ENCODE data around the gene MORC4.
A peak's percentile ranks its signal among the peaks of the same experiment; 100 is the strongest.

Gene MORC4

GRCh38 chrX:107014936-107015335 is 14.9 kb upstream of the MORC4 start:
- no CpG with 5 or more reads among the region's 1 CpG for WGBS, 2 donors (ENCODE audit: extremely low coverage in 2 of 2, insufficient read length in 2 of 2, insufficient replicate concordance in 1 of 2)
- H2BK15ac ChIP-seq (ENCODE audit: low read length) = no peak overlapping the region
- no peak overlapping the region for H4K8ac ChIP-seq (ENCODE audit: low read depth, low read length)

GRCh38 chrX:107008034-107008433 is 8.0 kb upstream of the MORC4 start:
- Histone ChIP-seq H3K4ac (ENCODE audit: low read length) (no peak overlapping the region), H2BK12ac (ENCODE audit: low read length) (no peak overlapping the region), H3K27me3 (ENCODE audit: control insufficient read depth in 3 of 3, insufficient read depth in 3 of 3, low read depth in 1 of 3, low read length in 3 of 3) (peaks cover 0 to 14% (median 0%) of the 10 kb centered on the region in 3 experiments), H3K4me2 (ENCODE audit: insufficient read depth, low read length, poor library complexity, severe bottlenecking) (no peak overlapping the region), H2BK15ac (ENCODE audit: low read length) (no peak overlapping the region), H3K18ac (ENCODE audit: low read length) (no peak overlapping the region), H2BK5ac (ENCODE audit: low read length) (no peak overlapping the region), H3K36me3 (replicated peaks in 1 of 2; ENCODE audit: control insufficient read depth in 2 of 2, insufficient read depth in 2 of 2, low read length in 2 of 2) (no peaks in the 10 kb centered on the region), H2AFZ (ENCODE audit: low read length) (no peak overlapping the region), H2AK5ac (ENCODE audit: low read depth, low read length) (no peak overlapping the region), H2BK120ac (ENCODE audit: low read depth, low read length) (no peak overlapping the region), H4K8ac (ENCODE audit: low read depth, low read length) (no peak overlapping the region), H3K14ac (ENCODE audit: low read length) (no peak overlapping the region), H3K27ac (replicated peaks; ENCODE audit: low read length) (no peak overlapping the region), H3K4me3 (ENCODE audit: low read length in 2 of 2) (no peak overlapping the region), H3K9me3 (replicated peaks in 1 of 2; ENCODE audit: control insufficient read depth in 2 of 2, insufficient read depth in 1 of 2, low read depth in 1 of 2, low read length in 2 of 2) (no peaks in the 10 kb centered on the region), H3K4me1 (ENCODE audit: control insufficient read depth in 2 of 2, insufficient read depth in 1 of 2, low read depth in 1 of 2, low read length in 2 of 2) (no peaks in the 10 kb centered on the region), H3K23ac (ENCODE audit: low read depth, low read length, poor library complexity) (no peak overlapping the region), H3K9ac (ENCODE audit: low read depth, low read length, poor library complexity) (no peak overlapping the region), H3K79me1 (ENCODE audit: low read depth, low read length) (no peaks in the 10 kb centered on the region), H4K91ac (ENCODE audit: low read depth, low read length, poor library complexity) (no peak overlapping the region)
- DNase-seq (ENCODE audit: low spot score) = no peak
- WGBS, 2 donors (ENCODE audit: extremely low coverage in 2 of 2, insufficient read length in 2 of 2, insufficient replicate concordance in 1 of 2) = no CpG with 5 or more reads among the region's 4 CpGs

More at GRCh38 chrX:107014936-107015335, 14.9 kb upstream of the MORC4 start:
- no peak overlapping the region for H3K23ac ChIP-seq (ENCODE audit: low read depth, low read length, poor library complexity)
- H3K9me3 ChIP-seq (replicated peaks in 1 of 2; ENCODE audit: control insufficient read depth in 2 of 2, insufficient read depth in 1 of 2, low read depth in 1 of 2, low read length in 2 of 2) = no peaks in the 10 kb centered on the region
- H3K36me3 ChIP-seq (replicated peaks in 1 of 2; ENCODE audit: control insufficient read depth in 2 of 2, insufficient read depth in 2 of 2, low read length in 2 of 2) = no peaks in the 10 kb centered on the region
- no peak overlapping the region for H4K91ac ChIP-seq (ENCODE audit: low read depth, low read length, poor library complexity)
- no peaks in the 10 kb centered on the region for H3K4me1 ChIP-seq (ENCODE audit: control insufficient read depth in 2 of 2, insufficient read depth in 1 of 2, low read depth in 1 of 2, low read length in 2 of 2)
- H2BK12ac ChIP-seq (ENCODE audit: low read length) = no peak overlapping the region
- H2AFZ ChIP-seq (ENCODE audit: low read length) = no peak overlapping the region
- H3K27me3 ChIP-seq (ENCODE audit: control insufficient read depth in 3 of 3, insufficient read depth in 3 of 3, low read depth in 1 of 3, low read length in 3 of 3) = peaks cover 0 to 3% (median 0%) of the 10 kb centered on the region in 3 experiments
- H3K4ac ChIP-seq (ENCODE audit: low read length) = no peak overlapping the region
- H3K4me2 ChIP-seq (ENCODE audit: insufficient read depth, low read length, poor library complexity, severe bottlenecking) = no peak overlapping the region
- no peak overlapping the region for H3K14ac ChIP-seq (ENCODE audit: low read length)
- no peak overlapping the region for H2BK5ac ChIP-seq (ENCODE audit: low read length)
- no peak for DNase-seq (ENCODE audit: low spot score)
- no peak overlapping the region for H3K9ac ChIP-seq (ENCODE audit: low read depth, low read length, poor library complexity)
- no peaks in the 10 kb centered on the region for H3K79me1 ChIP-seq (ENCODE audit: low read depth, low read length)
- no peak overlapping the region for H3K27ac ChIP-seq (replicated peaks; ENCODE audit: low read length)
- no peak overlapping the region for H3K4me3 ChIP-seq (ENCODE audit: low read length in 2 of 2)
- no peak overlapping the region for H3K18ac ChIP-seq (ENCODE audit: low read length)
- no peak overlapping the region for H2AK5ac ChIP-seq (ENCODE audit: low read depth, low read length)
- no peak overlapping the region for H2BK120ac ChIP-seq (ENCODE audit: low read depth, low read length)

- no peak overlapping the region for H4K91ac ChIP-seq (ENCODE audit: low read depth, low read length, poor library complexity)
- no peak overlapping the region for H3K27ac ChIP-seq (replicated peaks; ENCODE audit: low read length)
- H4K8ac ChIP-seq (ENCODE audit: low read depth, low read length) = no peak overlapping the region
- no peaks in the 10 kb centered on the region for H3K79me1 ChIP-seq (ENCODE audit: low read depth, low read length)
- no peaks in the 10 kb centered on the region for H3K36me3 ChIP-seq (replicated peaks in 1 of 2; ENCODE audit: control insufficient read depth in 2 of 2, insufficient read depth in 2 of 2, low read length in 2 of 2)
- H3K23ac ChIP-seq (ENCODE audit: low read depth, low read length, poor library complexity) = no peak overlapping the region
- no peak overlapping the region for H3K4ac ChIP-seq (ENCODE audit: low read length)
- peak overlapping the region; percentile 55 to 86 for H3K4me3 ChIP-seq (ENCODE audit: low read length in 2 of 2)
- peak; percentile 17 for DNase-seq (ENCODE audit: low spot score)
- H2BK5ac ChIP-seq (ENCODE audit: low read length) = no peak overlapping the region
- no peaks in the 10 kb centered on the region for H3K4me1 ChIP-seq (ENCODE audit: control insufficient read depth in 2 of 2, insufficient read depth in 1 of 2, low read depth in 1 of 2, low read length in 2 of 2)
- no peak overlapping the region for H2BK12ac ChIP-seq (ENCODE audit: low read length)
- H3K14ac ChIP-seq (ENCODE audit: low read length) = no peak overlapping the region
- H3K27me3 ChIP-seq (ENCODE audit: control insufficient read depth in 3 of 3, insufficient read depth in 3 of 3, low read depth in 1 of 3, low read length in 3 of 3) = peaks cover 0 to 12% (median 0%) of the 10 kb centered on the region in 3 experiments
- H2BK120ac ChIP-seq (ENCODE audit: low read depth, low read length) = no peak overlapping the region
- H2BK15ac ChIP-seq (ENCODE audit: low read length) = no peak overlapping the region
- H3K9me3 ChIP-seq (replicated peaks in 1 of 2; ENCODE audit: control insufficient read depth in 2 of 2, insufficient read depth in 1 of 2, low read depth in 1 of 2, low read length in 2 of 2) = peaks cover 0 to 1% of the 10 kb centered on the region in 2 donors
- H3K18ac ChIP-seq (ENCODE audit: low read length) = peak overlapping the region; percentile 17
- H3K4me2 ChIP-seq (ENCODE audit: insufficient read depth, low read length, poor library complexity, severe bottlenecking) = peak overlapping the region; percentile 62
- no peak overlapping the region for H2AK5ac ChIP-seq (ENCODE audit: low read depth, low read length)
- WGBS, 2 donors (ENCODE audit: extremely low coverage in 2 of 2, insufficient read length in 2 of 2, insufficient replicate concordance in 1 of 2) = no CpG with 5 or more reads among the region's 88 CpGs
- peak overlapping the region; percentile 87 for H2AFZ ChIP-seq (ENCODE audit: low read length)
- peak overlapping the region; percentile 44 for H3K9ac ChIP-seq (ENCODE audit: low read depth, low read length, poor library complexity)
Observed at GRCh38 chrX:106999002-106999975, 723 bp downstream of the MORC4 start.

- WGBS, 2 donors (ENCODE audit: extremely low coverage in 2 of 2, insufficient read length in 2 of 2, insufficient replicate concordance in 1 of 2) = no CpG with 5 or more reads among the region's 3 CpGs
Observed at GRCh38 chrX:106997611-106998010, 2.4 kb downstream of the MORC4 start.

More at GRCh38 chrX:106997611-106998010, 2.4 kb downstream of the MORC4 start:
- H3K27ac ChIP-seq (replicated peaks; ENCODE audit: low read length) = no peak overlapping the region
- H3K9me3 ChIP-seq (replicated peaks in 1 of 2; ENCODE audit: control insufficient read depth in 2 of 2, insufficient read depth in 1 of 2, low read depth in 1 of 2, low read length in 2 of 2) = peaks cover 0 to 1% of the 10 kb centered on the region in 2 donors
- H3K27me3 ChIP-seq (ENCODE audit: control insufficient read depth in 3 of 3, insufficient read depth in 3 of 3, low read depth in 1 of 3, low read length in 3 of 3) = peaks cover 0 to under 1% (median 0%) of the 10 kb centered on the region in 3 experiments
- H2BK120ac ChIP-seq (ENCODE audit: low read depth, low read length) = no peak overlapping the region
- H2AK5ac ChIP-seq (ENCODE audit: low read depth, low read length) = no peak overlapping the region
- H3K18ac ChIP-seq (ENCODE audit: low read length) = no peak overlapping the region
- no peak overlapping the region for H3K9ac ChIP-seq (ENCODE audit: low read depth, low read length, poor library complexity)
- no peak overlapping the region for H3K14ac ChIP-seq (ENCODE audit: low read length)
- H3K4ac ChIP-seq (ENCODE audit: low read length) = no peak overlapping the region
- no peaks in the 10 kb centered on the region for H3K36me3 ChIP-seq (replicated peaks in 1 of 2; ENCODE audit: control insufficient read depth in 2 of 2, insufficient read depth in 2 of 2, low read length in 2 of 2)
- no peaks in the 10 kb centered on the region for H3K79me1 ChIP-seq (ENCODE audit: low read depth, low read length)
- no peak overlapping the region for H3K4me3 ChIP-seq (ENCODE audit: low read length in 2 of 2)
- no peak for DNase-seq (ENCODE audit: low spot score)
- H2BK5ac ChIP-seq (ENCODE audit: low read length) = no peak overlapping the region
- H3K4me1 ChIP-seq (ENCODE audit: control insufficient read depth in 2 of 2, insufficient read depth in 1 of 2, low read depth in 1 of 2, low read length in 2 of 2) = no peaks in the 10 kb centered on the region
- H4K8ac ChIP-seq (ENCODE audit: low read depth, low read length) = no peak overlapping the region
- no peak overlapping the region for H2AFZ ChIP-seq (ENCODE audit: low read length)
- no peak overlapping the region for H3K4me2 ChIP-seq (ENCODE audit: insufficient read depth, low read length, poor library complexity, severe bottlenecking)
- no peak overlapping the region for H2BK12ac ChIP-seq (ENCODE audit: low read length)
- no peak overlapping the region for H2BK15ac ChIP-seq (ENCODE audit: low read length)
- H3K23ac ChIP-seq (ENCODE audit: low read depth, low read length, poor library complexity) = no peak overlapping the region
- no peak overlapping the region for H4K91ac ChIP-seq (ENCODE audit: low read depth, low read length, poor library complexity)
